ENCODE measurements around the gene TSHZ2.

DNA sequence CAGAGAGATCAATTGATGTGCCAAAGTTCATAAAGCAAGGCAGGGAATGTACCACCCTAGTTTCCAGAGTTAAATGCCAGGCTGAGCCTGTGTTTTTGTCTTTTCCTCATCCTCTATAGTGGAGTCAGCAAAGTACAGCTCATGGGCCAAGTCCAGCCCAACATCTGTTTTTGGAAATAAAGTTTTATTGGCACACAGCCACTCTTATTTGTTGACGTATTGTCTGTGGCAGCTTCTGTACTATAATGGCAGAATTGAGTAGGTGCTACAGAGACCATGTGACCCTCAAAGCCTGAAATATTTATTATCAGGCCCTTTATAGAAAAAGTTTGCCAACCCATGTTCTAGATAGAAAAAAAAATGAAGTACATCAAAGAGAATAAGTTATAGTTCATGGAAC is 187.0 kb downstream of the TSHZ2 start:
- TF ChIP-seq GATA2 (IDR thresholded peaks at IDR 0.05; ENCODE audit: low read depth, low read length) (no peak), GATA3 (IDR thresholded peaks at IDR 0.05; ENCODE audit: low read depth, low read length) (no peak)
